NCI-H2227 treated with DMSO at 0.1 percent for 48 hours (cell line): Measurements from ENCODE around the gene CPLANE1.
"Not testable (repeated sequence)": the region's sequence is repeated elsewhere in the genome, so short reads cannot be mapped to it uniquely, and the experiment has no call there.

Experiments
- DNase-seq: peaks from one replicate; lab custom pipeline; 2025; lab: John Stamatoyannopoulos, UW

The CPLANE1 gene

DNA sequence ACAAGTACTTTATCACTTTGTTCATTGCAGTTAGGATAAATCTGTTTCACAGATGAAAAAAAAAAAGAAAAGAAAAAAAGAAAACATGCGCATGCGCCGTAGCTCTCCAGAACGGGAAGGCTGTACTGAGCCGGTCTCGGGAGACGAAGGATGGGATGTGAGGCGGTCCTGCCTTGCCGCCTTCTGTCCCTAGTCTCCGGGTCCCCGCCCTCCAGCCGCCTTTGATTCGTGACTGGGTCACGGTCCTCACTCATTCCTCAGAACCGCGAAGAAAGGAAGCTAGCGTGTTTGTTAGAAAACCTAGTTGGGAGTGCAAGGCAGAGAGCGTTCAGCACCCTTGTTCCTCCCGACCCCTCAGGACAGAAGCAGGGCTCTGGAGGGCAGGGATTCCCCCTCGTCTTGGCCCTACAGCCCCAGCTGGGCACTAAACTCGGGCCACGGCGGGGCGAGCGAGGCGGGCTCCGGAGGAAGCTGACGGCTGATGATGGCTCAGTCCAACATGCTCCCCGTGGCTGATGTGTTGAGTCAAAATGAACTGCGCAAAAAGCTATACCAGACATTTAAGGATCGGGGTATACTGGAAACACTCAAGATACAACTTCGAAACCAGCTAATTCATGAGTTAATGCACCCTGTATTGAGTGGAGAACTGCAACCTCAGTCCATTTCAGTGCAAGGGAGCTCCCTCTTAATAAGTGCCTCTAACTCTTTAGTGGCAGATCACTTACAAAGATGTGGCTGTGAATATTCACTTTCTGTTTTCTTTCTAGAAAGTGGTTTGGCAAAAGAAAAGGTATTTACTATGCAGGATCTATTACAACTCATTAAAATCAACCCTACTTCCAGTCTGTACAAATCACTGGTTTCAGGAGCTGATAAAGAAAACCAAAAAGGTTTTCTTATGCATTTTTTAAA lies 40.0 kb downstream of the CPLANE1 start:
- no peak for DNase-seq

DNA sequence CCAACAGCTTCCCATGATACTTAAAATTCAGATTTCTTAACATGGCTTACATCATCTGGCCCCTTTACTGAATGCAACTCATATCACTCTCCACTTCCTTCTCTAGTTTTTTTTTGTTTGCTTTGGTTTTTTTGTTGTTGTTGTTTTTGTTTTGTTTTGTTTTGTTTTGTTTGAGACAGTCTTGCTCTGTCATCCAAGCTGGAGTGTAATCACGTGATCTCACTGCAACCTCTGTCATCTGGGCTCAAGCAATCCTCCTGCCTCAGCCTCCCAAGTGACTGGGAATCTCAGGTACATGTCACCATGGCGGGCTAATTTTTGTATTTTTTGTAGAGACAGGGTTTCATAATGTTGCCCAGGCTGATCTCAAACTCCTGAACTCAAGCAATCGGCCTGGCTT lies 41.4 kb downstream of the CPLANE1 start:
- no peak for DNase-seq

DNA sequence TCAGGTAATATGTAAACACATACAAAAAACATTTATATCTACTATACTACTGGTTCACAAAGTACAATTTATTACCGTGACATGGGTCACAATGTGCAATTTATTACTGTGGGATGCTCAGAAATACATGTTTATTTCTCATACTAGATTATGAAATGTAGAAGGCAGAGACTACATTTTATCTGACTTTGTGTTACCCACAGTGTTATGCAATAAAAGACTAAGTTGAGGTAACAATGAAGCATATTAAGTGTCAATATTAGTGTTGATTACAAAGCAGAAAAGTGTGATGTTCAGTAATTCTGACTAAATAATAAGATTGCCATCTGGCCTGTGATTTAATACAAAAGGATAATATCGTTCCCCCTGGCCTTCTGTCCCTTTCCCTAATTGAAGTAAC lies 42.4 kb downstream of the CPLANE1 start:
- no peak for DNase-seq

DNA sequence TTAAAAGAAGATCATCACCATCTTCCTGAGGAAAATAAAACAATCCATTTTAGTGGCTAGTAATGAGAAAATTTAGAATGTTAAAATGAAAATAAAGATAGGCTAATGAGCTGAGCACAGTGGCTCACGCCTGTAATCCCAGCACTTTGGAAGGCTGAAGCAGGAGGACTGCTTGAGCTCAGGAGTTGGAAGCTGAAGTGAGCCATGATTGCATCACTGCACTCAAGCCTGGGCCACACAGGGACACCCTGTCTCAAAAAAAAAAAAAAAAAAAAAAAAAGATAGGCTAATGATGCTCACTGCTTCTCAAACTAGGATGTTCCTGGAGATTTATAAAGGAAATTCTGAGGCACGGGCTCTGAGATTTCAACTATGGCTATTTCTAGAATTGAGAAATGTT lies 50.3 kb downstream of the CPLANE1 start:
- DNase-seq = no peak

DNA sequence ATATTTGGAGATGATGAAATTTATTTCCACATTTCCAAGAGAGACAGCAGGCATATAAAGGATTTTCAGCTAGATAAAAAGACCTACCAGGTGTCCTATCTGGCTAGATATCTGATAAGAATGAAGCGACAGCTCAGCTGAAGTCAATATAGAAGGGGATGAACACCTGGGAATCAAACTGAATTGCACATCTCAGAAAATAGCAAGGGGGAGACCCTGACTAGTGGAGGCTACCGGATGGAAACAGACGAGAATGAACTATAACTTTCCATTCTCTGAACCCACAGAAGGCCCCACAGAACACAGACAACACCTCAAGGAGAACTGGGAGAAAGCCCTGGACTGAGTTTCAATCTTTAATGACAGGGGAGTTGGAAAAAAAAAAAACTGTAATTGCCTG lies 51.1 kb downstream of the CPLANE1 start:
- no peak for DNase-seq

DNA sequence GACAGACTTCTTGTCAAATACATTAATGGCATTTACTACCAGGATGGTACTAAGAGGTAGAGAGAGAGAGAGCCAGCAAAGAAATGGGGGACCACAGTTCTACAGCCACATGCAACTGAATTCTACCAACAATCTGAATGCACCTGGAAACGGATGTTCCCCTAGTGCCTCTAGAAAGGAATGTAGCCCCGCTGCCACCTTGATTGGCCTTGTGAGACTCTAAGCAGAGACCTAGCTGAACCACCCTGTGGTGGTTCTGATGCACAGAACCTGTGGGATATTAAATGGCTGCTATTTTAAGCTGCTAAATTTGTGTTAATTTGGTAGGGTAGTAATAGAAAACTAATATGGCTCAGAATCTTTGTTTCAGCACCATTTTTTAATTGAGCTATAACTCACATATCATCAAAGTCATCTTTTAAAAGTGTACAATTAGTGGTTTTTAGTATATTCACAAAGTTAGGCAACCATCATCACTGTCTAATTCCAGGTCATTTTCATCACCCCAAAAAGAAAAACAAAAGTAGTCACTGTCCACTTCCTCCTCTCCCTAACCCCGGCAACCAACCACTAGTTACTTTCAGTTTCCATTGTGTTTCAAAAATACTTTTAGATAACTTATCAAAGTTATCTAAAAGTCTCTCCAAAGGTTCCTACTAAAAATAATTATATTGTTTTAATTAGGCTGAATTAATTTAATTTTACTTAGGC lies 51.7 kb downstream of the CPLANE1 start:
- no peak for DNase-seq

DNA sequence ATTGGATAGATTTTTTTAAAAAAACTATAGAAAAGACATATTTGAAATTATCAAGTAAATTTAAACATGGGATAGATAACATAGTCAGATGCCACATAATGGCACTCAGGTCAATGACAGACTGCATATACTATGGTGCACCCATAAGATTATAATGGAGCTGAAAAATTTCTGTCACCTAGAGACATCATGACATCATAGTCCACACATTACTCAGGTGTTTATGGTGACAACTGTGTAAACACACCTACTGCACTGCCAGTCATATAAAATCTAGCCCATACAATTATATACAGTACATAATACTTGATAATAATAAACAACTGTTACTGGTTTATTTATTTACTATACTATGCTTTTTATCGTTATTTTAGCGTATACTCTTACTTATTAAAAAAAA lies 58.6 kb downstream of the CPLANE1 start:
- DNase-seq = no peak

DNA sequence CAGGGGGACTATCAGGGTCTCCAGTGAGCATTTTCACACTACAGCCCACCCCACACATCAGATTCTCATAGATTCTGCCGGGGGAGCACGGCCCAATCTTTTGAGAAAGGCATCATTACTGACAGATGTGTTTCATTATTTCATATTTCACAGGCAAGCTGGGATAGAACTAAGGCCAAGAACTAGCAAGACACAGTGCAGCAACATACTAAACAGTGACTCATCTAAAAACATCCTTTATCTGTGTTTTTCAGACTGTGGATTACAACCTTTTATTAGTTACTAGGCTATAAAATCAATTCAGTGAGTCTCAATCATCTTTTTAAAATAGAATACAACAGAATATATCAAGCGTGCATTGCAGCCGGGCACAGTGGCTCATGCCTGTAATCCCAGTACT lies 59.8 kb downstream of the CPLANE1 start:
- DNase-seq = no peak

DNA sequence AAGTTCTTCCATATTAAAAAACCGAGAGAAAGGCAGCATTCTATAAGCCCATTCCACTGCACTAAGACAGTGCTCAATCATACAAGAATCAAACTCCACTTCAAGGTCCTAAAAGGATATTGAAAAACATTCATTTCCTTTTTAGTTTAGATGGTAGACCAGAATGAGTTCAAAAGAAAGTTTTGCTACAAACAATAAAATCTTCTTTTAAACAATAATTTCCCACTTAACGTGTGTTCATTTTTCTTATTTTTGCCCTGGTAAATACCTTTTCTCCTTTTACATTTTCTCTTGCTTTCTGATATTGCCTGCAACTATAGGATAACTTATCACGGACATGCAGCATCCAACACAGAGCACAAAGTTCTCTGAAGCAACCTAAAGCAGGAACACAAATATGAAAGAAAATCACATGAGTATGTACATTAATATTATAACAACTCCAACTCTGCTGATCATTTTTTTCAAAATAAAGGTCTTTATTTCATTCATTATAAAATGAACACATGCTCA lies 61.7 kb downstream of the CPLANE1 start:
- DNase-seq = no peak

DNA sequence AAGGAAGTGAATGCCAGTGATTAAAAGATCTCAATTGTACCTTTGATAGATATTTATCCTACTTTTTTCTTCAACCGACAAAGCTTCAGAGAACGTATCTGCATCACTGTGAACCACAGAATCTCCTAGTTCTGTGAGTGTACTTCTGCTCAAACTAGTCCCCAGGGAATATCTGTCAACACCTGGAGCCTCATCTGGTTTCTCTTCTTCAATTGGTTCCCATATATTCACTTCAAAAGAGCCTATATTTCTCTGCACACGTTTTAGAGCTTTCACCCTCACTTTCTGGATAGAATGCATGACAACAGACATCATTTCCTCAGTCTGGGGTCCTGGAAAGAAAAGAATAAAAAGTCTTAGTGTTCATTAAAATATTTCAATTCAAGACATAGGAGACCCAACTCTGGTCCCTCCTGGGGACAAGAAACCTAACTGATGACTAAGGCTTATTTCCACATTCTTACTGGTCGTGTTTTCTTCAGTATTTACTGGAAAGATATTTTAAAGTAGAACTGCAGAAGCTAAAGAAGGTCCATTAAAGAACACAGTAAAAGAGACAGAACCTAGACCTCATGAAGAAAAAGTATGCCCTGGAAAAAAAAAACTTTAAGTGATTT lies 64.3 kb downstream of the CPLANE1 start:
- no peak for DNase-seq

DNA sequence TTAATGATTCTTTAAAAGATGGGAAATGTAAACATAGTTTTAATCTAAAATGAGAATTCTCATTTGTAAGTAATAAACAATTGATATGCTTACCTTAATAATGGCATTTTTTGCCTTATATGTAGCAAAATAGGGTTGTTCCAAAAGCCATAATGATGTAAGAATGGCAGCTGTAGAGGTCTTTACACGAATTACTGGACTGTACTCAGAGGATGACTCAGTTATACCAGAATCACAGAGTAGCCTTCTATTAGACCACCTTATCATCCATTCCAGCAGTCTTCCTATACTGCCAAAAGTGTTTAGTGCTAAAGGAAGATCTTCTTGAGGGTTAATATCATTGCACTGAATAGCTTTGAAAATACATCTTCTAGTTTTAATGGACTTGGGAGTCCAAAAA lies 66.5 kb downstream of the CPLANE1 start:
- DNase-seq = no peak

DNA sequence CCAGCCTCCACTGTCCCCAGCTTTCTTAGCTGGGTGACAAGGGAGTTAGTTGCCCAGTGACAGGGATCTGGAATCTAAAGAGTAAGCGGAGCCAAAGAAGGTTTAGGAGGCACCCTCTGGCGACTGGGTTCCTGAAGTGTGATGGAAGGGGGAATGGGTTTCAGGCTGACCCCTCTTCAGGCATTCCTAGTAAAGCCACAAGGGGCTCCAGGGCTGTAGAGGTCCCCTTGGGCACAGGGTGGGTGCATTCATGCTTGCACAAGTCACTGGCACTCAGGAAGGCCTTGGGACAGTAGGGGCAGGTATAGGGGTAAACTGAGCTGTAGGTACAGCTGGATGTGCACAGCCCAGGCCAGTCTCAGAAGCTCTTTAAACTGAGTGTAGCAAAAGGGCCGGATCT lies 74.2 kb downstream of the CPLANE1 start:
- DNase-seq = no peak

DNA sequence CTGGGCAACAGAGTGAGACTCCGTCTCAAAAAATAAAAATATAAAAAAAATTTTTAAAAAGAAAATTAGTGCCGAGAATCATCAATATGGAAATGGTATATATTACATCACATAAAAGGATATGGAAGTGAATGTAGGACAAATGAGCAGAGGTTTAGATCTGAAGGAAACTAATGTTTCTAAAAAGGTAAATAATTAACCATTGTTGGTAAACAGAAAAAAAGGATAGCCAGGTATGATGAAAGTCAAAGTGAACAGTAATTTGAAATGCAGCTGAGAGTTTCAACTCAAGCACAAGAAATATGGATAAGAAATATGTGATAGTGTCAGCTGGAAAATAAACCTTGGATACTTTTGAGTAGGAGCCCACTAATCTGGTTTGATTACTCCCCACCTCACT lies 76.2 kb downstream of the CPLANE1 start:
- DNase-seq = no peak

DNA sequence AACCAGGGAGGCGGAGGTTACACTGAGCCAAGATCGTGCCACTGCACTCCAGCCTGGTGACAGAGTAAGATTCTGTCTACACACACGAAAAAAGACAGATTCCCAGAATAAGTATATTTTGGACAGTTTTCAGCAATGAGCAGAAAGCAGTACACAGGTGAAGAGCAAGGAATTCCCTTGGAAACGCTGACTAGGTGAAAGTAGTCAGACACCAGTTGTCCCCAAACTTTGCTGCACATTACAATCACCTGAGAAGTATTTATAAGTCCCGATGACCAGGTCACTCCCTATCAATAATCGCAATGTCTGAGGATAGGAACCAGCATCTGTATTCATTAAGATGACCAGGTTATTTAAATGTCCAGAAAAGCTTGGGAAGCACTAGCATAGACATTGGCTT lies 78.3 kb downstream of the CPLANE1 start:
- no peak for DNase-seq

DNA sequence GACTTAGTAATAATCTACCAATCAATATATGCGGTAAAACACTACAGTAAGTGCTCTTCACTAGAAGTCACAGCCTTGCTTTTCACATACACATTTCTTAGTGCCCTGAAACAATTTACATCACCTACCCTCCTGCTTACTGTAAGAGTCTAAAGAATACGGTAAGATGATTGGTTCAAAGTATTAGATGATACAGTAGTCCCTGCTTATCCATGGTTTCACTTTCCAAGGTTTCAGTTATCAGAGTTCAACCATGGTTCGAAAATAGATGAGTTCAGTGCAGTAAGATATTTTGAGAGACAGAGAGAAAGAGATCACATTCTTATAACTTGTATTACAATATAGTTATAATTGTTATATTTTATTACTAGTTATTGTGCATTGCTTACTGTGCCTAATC lies 83.0 kb downstream of the CPLANE1 start:
- DNase-seq = no peak

DNA sequence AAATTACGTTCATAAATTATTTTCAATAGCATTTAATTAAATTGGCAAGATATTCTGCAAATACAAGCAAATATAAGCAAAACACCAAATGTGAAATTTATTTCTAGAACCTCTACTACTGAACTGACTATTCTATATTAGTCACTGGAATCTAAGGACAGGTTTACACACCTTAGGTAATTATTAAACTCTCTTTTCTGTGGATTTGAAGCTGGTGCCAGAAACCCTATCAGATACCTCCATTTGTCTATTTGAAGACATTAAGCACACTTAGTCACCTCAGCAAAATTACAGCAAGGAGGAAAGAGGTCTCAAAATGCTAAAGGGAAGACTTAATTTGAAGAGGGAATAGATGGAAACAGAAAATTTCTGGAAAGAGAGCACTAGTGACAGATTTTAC lies 83.4 kb downstream of the CPLANE1 start:
- DNase-seq = no peak

DNA sequence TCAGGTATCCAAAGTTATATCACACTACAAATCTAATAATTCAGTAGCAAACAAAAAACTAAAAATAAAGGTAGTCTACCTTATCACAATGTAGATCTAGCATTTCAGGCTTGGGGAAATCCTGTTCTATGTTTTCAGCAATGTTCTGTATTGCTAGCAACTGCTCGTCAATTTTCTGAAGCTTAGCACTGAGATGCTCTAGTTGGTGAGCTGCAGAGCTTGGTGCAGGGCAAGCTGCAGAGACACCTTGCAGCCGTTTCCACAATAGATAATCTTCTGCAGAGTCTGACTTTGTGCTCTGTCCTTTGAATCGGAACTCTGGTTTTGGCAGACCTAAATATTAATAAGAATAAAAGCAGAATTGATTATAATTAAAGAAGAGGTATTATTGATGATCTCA lies 95.5 kb downstream of the CPLANE1 start:
- DNase-seq = no peak

DNA sequence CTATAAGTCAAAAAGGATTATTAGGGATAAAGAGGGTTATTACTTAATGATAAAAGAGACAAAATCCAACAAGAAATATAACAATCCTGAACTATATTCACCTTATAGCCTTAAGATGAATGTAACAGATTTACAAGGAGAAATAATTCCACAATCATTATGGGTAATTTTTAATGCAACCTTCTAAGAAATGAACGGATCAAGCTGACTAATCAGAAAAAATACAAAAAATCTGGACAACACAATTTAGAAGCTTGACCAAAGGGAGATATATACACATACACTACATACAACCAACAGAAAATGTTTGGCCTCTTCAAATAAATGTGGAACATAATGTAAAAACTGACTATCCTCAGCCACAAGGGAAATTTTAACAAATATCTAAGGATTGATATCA lies 102.3 kb downstream of the CPLANE1 start:
- no peak for DNase-seq

DNA sequence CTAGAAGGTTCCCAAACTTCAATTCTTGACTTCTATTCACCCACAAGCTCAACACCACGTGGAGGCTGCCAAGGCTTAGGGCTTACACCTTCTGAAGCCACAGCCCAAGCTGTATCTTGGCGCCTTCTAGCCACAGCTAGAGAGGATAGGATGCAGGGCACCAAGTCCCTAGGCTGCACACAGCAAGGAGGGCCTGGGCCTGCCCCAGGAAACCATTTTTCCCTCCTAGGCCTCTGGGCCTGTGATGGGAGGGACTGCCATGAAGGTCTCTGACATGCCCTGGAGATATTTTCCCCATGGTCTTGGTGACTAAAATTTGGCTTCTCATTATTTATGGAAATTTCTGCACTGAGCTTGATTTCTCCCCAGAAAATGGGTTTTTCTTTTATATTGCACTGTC lies 112.5 kb downstream of the CPLANE1 start:
- no peak for DNase-seq

DNA sequence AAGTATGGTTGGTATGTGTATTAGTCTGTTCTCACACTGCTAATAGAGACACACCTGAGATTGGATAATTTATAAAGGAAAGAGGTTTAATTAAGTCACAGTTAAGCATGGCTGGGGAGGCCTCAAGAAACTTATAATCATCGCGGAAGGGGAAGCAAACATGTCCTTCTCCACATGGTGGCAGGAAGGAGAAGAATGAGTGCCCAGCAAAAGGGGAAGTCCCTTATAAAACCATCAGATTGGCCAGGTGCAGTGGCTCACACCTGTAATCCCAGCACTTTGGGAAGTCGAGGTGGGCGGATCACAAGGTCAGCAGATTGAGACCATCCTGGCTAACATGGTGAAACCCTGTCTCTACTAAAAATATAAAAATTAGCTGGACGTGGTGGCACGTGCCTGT lies 113.9 kb downstream of the CPLANE1 start:
- DNase-seq = not testable (repeated sequence)

DNA sequence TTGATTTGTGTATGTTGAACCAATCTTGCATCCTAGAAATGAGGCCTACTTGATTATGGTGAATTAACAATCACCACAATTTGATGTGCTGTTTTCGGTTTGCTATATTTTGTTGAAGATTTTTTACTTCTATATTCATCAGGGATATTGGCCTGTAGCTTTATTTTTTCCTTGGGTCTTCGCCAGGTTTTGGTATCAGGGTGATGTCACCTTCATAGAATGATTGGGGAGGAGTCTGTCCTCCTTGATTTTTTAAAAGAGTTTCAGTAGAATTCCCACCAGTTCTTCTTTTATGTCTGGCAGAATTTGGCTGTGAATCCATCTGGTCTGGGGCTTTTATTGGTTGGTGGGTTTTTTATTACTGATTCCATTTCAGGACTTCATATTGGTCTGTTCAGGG lies 115.2 kb downstream of the CPLANE1 start:
- no peak for DNase-seq

DNA sequence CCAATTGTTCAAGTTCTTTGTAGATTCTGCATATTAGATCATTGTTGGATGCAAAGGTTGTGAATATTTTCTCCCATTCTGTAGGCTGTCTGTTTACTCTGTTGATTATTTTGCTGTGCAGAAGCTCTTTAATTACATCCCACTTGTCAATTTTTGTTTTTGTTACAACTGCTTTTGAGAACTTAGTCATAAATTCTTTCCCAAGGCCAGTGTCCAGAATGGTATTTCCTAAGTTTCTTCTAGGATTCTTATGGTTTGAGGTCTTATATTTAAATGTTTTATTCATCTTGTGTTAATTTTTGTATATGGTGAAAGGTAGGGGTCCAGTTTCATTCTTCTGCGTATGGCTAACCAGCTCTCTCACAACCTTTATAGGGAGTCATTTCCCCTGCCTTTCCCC lies 116.5 kb downstream of the CPLANE1 start:
- DNase-seq = no peak

DNA sequence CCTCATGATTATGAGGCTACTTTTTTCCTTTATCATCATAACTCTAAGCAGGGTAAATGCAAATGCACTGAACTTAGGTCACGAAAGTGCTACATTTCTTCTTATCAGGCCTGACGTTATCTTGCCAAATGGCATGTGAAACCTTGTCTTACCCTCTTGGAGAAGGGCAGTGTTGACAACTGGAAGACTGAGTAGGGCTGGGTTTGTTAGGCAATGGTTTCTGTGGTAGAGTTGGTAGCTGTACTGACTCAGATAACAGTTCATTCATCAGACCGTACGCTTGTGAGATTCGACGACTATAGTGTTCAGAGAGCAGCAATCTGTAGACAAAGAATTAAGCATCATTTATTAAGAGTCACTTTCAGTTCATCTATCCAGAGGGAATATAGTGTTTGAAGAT lies 127.7 kb downstream of the CPLANE1 start:
- DNase-seq = no peak
